Erythroblast (primary cell): ENCODE data around the gene L3MBTL2.
"Not testable (repeated sequence)": the region's sequence is repeated elsewhere in the genome, so short reads cannot be mapped to it uniquely, and the experiment has no call there.

Experiments used
- DNase-seq, 2 experiments: peaks; one replicate each; lab custom pipeline; 2025; lab: John Stamatoyannopoulos, UW
- GATA1 ChIP-seq: IDR thresholded peaks from 2 replicates; pipeline ENCODE4 v1.6.1; 2011; ENCODE audit warnings: low read depth, mild to moderate bottlenecking, control low read depth, low read length, moderate library complexity
- POLR2A ChIP-seq: IDR thresholded peaks from 2 replicates; pipeline ENCODE4 v1.6.1; 2011; ENCODE audit warnings: mild to moderate bottlenecking, low read length

The L3MBTL2 gene

GRCh38 chr22:41204992-41205900 is at the start of gene L3MBTL2:
Gene L3MBTL2, plus strand, starts transcription at chr22:41205312. Its CDS starts 51 bp downstream, at chr22:41205363.
- peak; percentile 97 to 98 for DNase-seq
- TF ChIP-seq POLR2A, result peak; percentile 88
- TF ChIP-seq GATA1, result no peak

DNA sequence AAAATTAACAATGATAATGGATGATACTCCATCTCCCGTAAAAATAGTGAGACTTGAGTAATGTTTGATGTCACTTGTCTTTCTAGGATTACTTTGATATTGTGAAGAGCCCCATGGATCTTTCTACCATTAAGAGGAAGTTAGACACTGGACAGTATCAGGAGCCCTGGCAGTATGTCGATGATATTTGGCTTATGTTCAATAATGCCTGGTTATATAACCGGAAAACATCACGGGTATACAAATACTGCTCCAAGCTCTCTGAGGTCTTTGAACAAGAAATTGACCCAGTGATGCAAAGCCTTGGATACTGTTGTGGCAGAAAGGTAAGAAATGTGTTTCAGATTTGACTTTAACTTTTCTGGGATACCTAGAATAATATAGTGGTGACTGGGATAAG is 48.0 kb upstream of the L3MBTL2 start:
- DNase-seq, result no peak
- TF ChIP-seq GATA1 (no peak), POLR2A (no peak)

GRCh38 chr22:41169157-41169556 is 36.0 kb upstream of the L3MBTL2 start:
- DNase-seq, result no peak
- TF ChIP-seq POLR2A, result no peak
- TF ChIP-seq GATA1, result no peak

DNA sequence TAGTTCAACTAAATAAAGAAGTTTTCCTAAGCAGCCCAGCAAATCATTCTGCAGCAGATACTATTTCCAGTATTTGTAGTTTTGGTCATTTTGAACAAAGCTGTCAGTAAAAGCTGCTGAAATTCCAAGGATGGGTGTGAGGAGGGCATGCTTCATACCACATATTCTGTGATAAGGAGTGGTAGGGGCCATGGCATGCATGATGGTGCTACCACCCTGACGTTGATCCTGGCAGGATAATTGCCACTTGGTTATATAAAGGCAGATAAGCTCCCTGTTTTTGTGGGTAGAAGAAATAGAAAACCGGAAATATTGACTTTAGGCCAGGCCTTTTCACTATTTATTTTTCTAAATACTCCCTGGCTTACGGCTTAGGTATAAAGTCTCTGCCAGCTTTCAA is 33.1 kb upstream of the L3MBTL2 start:
- TF ChIP-seq GATA1 (no peak), POLR2A (no peak)
- DNase-seq, result no peak

DNA sequence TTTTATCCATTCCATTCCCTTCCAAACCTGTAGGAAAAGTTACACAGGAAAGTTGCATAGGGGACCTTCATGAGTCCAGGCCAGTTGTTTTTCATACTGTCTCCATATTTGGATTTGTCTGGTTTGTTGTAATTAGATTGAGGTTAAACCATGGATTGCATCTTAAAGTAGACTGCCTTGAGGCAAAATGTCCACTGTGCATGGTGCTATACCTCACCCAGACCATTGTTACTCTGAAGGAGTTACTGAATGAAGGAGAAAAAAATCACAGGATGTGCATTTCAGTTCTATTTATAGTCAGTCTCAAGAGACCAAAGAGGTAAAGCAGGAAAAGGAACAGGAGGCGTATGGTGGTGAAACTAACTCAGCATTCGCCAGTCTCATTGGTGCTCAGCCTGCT is 29.6 kb upstream of the L3MBTL2 start:
- TF ChIP-seq POLR2A (no peak), GATA1 (no peak)
- DNase-seq, result no peak

DNA sequence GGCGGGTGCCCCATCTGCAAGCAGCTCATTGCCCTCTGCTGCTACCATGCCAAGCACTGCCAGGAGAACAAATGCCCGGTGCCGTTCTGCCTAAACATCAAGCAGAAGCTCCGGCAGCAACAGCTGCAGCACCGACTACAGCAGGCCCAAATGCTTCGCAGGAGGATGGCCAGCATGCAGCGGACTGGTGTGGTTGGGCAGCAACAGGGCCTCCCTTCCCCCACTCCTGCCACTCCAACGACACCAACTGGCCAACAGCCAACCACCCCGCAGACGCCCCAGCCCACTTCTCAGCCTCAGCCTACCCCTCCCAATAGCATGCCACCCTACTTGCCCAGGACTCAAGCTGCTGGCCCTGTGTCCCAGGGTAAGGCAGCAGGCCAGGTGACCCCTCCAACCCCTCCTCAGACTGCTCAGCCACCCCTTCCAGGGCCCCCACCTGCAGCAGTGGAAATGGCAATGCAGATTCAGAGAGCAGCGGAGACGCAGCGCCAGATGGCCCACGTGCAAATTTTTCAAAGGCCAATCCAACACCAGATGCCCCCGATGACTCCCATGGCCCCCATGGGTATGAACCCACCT is 28.0 kb upstream of the L3MBTL2 start:
- TF ChIP-seq GATA1, result no peak
- TF ChIP-seq POLR2A, result no peak
- DNase-seq, result no peak

GRCh38 chr22:41177622-41178424 is 27.3 kb upstream of the L3MBTL2 start:
- DNase-seq, result no peak
- no peak for TF ChIP-seq POLR2A
- no peak for TF ChIP-seq GATA1

DNA sequence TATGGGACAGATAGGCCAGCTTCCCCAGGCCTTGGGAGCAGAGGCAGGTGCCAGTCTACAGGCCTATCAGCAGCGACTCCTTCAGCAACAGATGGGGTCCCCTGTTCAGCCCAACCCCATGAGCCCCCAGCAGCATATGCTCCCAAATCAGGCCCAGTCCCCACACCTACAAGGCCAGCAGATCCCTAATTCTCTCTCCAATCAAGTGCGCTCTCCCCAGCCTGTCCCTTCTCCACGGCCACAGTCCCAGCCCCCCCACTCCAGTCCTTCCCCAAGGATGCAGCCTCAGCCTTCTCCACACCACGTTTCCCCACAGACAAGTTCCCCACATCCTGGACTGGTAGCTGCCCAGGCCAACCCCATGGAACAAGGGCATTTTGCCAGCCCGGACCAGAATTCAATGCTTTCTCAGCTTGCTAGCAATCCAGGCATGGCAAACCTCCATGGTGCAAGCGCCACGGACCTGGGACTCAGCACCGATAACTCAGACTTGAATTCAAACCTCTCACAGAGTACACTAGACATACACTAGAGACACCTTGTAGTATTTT is 26.6 kb upstream of the L3MBTL2 start:
- no peak for DNase-seq
- no peak for TF ChIP-seq GATA1
- no peak for TF ChIP-seq POLR2A

- DNase-seq, result not testable (repeated sequence)
These were observed 24.8 kb upstream of the L3MBTL2 start for GRCh38 chr22:41180362-41180761.

GRCh38 chr22:41180926-41181325 is 24.2 kb upstream of the L3MBTL2 start:
- TF ChIP-seq POLR2A (no peak), GATA1 (no peak)
- no peak for DNase-seq

- TF ChIP-seq POLR2A, result no peak
- DNase-seq, result no peak
These were observed 23.5 kb upstream of the L3MBTL2 start for GRCh38 chr22:41181349-41182241.

GRCh38 chr22:41184679-41185078 is 20.4 kb upstream of the L3MBTL2 start:
- DNase-seq, result no peak
- TF ChIP-seq GATA1 (no peak), POLR2A (no peak)

- TF ChIP-seq GATA1, result no peak
- no peak for TF ChIP-seq POLR2A
These were observed 13.6 kb upstream of the L3MBTL2 start for GRCh38 chr22:41191467-41191866.

More at GRCh38 chr22:41191467-41191866, 13.6 kb upstream of the L3MBTL2 start:
- no peak for DNase-seq
